Measurements from ENCODE around the gene MTIF3.
"Not testable (repeated sequence)": the region's sequence is repeated elsewhere in the genome, so short reads cannot be mapped to it uniquely, and the experiment has no call there.

DNA sequence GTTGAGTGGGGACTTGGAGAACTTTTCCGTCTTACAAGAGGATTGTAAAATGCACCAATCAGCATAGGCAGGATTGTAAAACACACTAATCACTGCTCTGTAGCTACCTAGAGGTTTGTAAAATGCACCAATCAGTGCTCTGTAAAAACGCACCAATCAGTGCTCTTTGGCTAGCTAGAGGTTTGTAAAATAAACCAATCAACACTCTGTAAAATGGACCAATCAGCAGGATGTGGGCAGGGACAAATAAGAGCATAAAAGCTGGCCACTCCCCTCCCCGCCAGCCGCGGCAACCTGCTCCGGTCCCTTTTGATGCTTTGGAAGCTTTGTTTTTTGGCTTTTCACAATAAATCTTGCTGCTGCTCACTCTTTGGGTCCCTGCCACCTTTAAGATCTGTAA lies 50.0 kb downstream of the MTIF3 start:
- TF ChIP-seq, protein P1, sequence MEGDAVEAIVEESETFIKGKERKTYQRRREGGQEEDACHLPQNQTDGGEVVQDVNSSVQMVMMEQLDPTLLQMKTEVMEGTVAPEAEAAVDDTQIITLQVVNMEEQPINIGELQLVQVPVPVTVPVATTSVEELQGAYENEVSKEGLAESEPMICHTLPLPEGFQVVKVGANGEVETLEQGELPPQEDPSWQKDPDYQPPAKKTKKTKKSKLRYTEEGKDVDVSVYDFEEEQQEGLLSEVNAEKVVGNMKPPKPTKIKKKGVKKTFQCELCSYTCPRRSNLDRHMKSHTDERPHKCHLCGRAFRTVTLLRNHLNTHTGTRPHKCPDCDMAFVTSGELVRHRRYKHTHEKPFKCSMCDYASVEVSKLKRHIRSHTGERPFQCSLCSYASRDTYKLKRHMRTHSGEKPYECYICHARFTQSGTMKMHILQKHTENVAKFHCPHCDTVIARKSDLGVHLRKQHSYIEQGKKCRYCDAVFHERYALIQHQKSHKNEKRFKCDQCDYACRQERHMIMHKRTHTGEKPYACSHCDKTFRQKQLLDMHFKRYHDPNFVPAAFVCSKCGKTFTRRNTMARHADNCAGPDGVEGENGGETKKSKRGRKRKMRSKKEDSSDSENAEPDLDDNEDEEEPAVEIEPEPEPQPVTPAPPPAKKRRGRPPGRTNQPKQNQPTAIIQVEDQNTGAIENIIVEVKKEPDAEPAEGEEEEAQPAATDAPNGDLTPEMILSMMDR (IDR thresholded peaks at IDR 0.05), result not testable (repeated sequence)
- not testable (repeated sequence) for TF ChIP-seq CREM (CRISPR knock-in tag; IDR thresholded peaks at IDR 0.05); JUN (CRISPR knock-in tag; IDR thresholded peaks at IDR 0.05); CREB1 (CRISPR knock-in tag; IDR thresholded peaks at IDR 0.05); ELF4 (CRISPR knock-in tag; IDR thresholded peaks at IDR 0.05; ENCODE audit: low read depth); TEAD4 (CRISPR knock-in tag; IDR thresholded peaks at IDR 0.05); MXD4 (CRISPR knock-in tag; IDR thresholded peaks at IDR 0.05; ENCODE audit: borderline replicate concordance); FOXP1 (CRISPR knock-in tag; IDR thresholded peaks at IDR 0.05; ENCODE audit: borderline replicate concordance); ZNF423 (CRISPR knock-in tag; IDR thresholded peaks at IDR 0.05); ZBTB21 (CRISPR knock-in tag; IDR thresholded peaks at IDR 0.05; ENCODE audit: borderline replicate concordance); NR1H2 (CRISPR knock-in tag; IDR thresholded peaks at IDR 0.05)
- TF ChIP-seq, protein P2, sequence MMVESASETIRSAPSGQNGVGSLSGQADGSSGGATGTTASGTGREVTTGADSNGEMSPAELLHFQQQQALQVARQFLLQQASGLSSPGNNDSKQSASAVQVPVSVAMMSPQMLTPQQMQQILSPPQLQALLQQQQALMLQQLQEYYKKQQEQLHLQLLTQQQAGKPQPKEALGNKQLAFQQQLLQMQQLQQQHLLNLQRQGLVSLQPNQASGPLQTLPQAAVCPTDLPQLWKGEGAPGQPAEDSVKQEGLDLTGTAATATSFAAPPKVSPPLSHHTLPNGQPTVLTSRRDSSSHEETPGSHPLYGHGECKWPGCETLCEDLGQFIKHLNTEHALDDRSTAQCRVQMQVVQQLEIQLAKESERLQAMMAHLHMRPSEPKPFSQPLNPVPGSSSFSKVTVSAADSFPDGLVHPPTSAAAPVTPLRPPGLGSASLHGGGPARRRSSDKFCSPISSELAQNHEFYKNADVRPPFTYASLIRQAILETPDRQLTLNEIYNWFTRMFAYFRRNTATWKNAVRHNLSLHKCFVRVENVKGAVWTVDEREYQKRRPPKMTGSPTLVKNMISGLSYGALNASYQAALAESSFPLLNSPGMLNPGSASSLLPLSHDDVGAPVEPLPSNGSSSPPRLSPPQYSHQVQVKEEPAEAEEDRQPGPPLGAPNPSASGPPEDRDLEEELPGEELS (CRISPR knock-in tag; IDR thresholded peaks at IDR 0.05), result not testable (repeated sequence)
